ENCODE measurements around the gene KCNIP3.
"Not testable (repeated sequence)": the region's sequence is repeated elsewhere in the genome, so short reads cannot be mapped to it uniquely, and the experiment has no call there.

KCNIP3 gene

GRCh38 chr2:95265182-95265581 is 32.0 kb upstream of the KCNIP3 start:
- no peak for TF ChIP-seq CTCF (IDR thresholded peaks at IDR 0.05; ENCODE audit: low read length, missing control alignments)
- no peak for DNase-seq (ENCODE audit: low read depth)
- no peak overlapping the region for H3K4me3 ChIP-seq (replicated peaks; ENCODE audit: low read depth, low read length)

GRCh38 chr2:95266781-95267430 is 30.2 kb upstream of the KCNIP3 start:
- TF ChIP-seq CTCF (IDR thresholded peaks at IDR 0.05; ENCODE audit: low read length, missing control alignments), result no peak
- no peak for DNase-seq (ENCODE audit: low read depth)
- no peak overlapping the region for H3K4me3 ChIP-seq (replicated peaks; ENCODE audit: low read depth, low read length)

GRCh38 chr2:95267458-95268210 is 29.5 kb upstream of the KCNIP3 start:
- no peak overlapping the region for H3K4me3 ChIP-seq (replicated peaks; ENCODE audit: low read depth, low read length)
- DNase-seq (ENCODE audit: low read depth), result no peak
- TF ChIP-seq CTCF (IDR thresholded peaks at IDR 0.05; ENCODE audit: low read length, missing control alignments), result no peak

- no peak for TF ChIP-seq CTCF (IDR thresholded peaks at IDR 0.05; ENCODE audit: low read length, missing control alignments)
- H3K4me3 ChIP-seq (replicated peaks; ENCODE audit: low read depth, low read length), result no peak overlapping the region
- no peak for DNase-seq (ENCODE audit: low read depth)
Measured at GRCh38 chr2:95268211-95269035, 28.7 kb upstream of the KCNIP3 start.

- H3K4me3 ChIP-seq (replicated peaks; ENCODE audit: low read depth, low read length), result no peak overlapping the region
- DNase-seq (ENCODE audit: low read depth), result no peak
- TF ChIP-seq CTCF (IDR thresholded peaks at IDR 0.05; ENCODE audit: low read length, missing control alignments), result no peak
Measured at GRCh38 chr2:95269036-95269680, 28.0 kb upstream of the KCNIP3 start.

GRCh38 chr2:95269745-95270144 is 27.4 kb upstream of the KCNIP3 start:
- not testable (repeated sequence) for DNase-seq (ENCODE audit: low read depth); H3K4me3 ChIP-seq (replicated peaks; ENCODE audit: low read depth, low read length)
